GM18909 (cell line): ENCODE results near the gene LAMA5.

ENCODE experiments used
- ATAC-seq: cut with Tn5 transposase; IDR thresholded peaks from one replicate; pipeline ENCODE4 v1.9.1; 2021; ENCODE audit warnings: mild to moderate bottlenecking; ENCODE audit not compliant: unreplicated experiment, poor library complexity

LAMA5 gene, protein sequence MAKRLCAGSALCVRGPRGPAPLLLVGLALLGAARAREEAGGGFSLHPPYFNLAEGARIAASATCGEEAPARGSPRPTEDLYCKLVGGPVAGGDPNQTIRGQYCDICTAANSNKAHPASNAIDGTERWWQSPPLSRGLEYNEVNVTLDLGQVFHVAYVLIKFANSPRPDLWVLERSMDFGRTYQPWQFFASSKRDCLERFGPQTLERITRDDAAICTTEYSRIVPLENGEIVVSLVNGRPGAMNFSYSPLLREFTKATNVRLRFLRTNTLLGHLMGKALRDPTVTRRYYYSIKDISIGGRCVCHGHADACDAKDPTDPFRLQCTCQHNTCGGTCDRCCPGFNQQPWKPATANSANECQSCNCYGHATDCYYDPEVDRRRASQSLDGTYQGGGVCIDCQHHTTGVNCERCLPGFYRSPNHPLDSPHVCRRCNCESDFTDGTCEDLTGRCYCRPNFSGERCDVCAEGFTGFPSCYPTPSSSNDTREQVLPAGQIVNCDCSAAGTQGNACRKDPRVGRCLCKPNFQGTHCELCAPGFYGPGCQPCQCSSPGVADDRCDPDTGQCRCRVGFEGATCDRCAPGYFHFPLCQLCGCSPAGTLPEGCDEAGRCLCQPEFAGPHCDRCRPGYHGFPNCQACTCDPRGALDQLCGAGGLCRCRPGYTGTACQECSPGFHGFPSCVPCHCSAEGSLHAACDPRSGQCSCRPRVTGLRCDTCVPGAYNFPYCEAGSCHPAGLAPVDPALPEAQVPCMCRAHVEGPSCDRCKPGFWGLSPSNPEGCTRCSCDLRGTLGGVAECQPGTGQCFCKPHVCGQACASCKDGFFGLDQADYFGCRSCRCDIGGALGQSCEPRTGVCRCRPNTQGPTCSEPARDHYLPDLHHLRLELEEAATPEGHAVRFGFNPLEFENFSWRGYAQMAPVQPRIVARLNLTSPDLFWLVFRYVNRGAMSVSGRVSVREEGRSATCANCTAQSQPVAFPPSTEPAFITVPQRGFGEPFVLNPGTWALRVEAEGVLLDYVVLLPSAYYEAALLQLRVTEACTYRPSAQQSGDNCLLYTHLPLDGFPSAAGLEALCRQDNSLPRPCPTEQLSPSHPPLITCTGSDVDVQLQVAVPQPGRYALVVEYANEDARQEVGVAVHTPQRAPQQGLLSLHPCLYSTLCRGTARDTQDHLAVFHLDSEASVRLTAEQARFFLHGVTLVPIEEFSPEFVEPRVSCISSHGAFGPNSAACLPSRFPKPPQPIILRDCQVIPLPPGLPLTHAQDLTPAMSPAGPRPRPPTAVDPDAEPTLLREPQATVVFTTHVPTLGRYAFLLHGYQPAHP (N-terminal part only)

DNA sequence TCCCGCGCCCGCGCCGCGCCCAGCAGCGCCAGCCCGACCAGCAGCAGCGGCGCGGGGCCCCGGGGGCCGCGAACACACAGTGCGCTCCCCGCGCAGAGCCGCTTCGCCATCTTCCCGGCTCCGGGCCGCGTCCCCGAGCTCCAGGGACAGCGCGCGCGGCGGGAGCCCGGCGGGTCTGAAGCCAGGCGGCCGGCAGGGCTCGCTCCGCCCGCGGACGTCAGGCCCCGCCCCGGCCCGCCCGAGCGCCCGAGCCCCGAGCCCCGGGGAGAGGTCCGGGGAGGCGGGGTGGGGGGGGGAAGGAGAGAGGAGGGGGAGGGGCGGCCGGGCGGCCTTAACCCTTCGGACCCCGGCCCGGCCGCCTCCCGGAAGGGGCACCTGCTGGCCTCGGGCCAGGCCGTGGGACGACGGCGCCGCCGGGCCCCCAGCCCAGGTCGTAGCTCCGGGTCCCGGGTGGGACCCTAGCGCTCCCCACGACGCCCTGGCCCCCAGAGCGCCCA lies at the start of gene LAMA5:
Gene LAMA5, minus strand, starts transcription at position 177 of the 497 bp plus-strand sequence. Its CDS starts 67 bp downstream, at position 110.
- ATAC-seq: no peak

DNA sequence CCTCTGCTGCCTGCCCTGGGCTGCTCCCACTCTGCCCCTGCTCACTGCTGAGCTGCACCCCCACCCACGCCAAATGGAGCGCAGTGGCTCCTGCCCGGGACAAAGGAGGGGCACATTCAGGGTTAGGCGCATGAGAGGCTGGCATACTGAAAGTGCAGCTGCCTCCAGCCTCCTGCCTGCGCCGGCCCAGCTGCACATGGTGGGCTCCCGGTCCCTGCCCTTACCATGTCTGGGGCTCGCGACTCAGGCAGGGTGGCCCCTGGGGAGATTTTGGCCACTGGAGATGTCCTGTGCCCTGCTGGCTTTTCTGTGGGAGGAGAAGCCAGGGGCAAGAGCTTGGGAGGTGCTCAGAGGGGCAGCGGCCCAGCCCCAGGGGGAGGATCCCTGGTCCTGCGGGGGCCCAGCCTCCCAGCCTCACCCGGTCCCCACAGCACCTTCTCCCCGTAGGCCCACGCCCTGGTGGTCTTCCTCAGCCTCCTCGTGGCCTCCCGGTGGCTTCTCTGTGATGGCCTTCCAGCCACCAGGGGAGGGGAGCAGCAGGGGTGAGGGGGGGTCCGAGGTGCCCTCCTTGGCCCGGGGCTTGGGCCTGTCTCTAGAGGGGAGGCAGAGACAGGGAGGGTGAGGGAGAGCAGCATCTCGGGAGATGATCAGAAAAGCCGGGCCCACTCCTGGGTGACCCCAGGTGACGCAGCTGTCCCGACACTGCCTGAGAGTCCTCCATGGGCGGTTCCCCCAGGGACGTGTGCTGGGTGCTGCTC lies 48.4 kb upstream of the LAMA5 start:
- no peak for ATAC-seq

DNA sequence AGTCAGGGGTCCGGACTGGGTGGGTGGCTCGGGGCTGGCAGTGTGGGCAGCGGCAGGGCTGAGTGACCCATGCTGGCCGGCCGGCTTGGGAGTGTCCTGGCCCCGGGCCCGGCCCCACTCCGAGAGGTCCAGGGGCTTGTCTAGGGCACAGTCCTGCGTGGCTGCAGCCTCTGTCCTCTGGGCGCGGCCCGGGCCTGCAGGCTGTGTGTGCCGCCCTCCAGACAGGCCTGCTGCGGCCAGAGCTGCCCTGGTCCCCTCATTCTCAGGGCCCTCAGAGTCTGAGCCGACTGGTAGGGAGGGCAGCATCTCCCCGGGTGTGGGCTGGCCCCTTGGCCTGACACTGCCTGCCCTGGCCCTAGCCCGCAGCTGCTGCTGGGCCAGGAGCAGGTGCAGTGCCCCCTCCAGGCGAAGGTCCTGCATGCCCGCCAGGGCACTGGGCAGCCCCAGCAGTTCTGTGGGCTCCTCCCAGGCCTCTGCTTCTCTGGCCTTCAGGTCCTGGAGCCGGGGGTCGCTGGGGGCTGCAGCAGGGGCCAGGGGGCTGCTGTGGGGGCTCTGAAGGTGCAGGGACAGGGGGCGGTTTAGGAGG lies 46.9 kb upstream of the LAMA5 start:
- no peak for ATAC-seq

DNA sequence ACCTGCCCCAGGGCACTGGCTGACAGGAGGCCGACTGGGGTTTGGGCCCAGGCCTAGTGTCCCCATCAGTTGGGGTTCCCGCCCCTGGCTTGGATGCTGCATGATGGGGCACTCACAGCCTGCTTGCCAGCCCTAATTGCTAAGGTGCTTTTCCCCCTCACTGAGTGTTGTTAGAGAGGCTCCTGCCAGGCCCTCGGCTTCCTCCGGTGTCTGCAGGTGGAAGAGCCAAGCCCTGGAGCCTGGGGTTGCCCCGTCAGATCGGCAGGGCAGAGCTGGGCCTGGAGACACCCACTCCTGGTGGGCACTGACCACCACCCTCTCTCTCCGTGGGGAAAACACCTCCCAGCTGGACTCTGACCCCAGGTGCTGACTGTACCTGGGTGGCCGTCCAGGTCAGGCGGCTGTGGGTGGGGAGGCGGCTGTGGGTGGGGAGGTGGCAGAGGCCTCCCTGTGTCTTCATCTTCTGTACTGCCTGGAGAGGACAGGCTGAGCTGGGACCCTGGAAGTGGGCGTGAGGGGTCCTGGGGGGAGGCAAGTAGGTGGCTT lies 46.0 kb upstream of the LAMA5 start:
- no peak for ATAC-seq

DNA sequence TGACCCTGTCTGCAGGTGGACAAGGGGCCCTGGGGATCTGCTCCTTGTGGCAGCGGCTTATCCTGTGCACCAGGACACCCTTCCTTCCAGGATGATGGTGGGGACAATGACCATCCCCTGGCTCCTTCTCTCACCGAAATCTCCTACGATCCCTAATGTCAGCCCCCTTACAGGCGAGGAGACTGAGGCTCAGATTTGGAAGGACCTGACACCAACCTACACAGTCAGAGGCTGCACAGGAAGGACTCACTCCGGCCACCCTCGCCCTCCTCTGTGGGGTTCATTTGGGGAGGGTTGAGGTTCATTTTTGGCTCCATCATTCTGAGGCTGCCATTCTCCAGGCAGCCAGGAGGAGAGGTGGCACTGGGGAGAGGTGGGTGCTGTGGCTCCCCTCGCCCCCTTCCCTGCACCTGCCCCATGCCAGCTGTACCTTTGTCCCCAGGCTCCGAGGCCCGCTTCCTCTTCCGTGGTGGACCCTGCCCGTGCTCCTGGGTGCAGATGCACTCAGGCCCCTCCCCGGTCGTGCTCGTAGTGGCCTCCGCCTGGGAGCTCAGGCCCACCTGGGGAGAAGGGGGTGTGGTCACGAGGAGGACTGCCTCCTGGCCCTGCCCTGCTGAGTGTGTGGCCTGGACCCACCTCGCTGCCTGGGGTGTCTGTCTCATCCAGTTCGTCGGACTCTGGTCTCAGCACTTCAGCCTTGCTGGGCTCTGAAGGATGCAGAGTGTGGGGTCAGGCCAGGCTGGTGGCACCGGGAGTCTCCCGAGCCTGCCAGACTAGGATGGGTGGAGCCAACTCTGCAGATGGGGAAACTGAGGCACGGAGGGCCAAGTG lies 45.3 kb upstream of the LAMA5 start:
- no peak for ATAC-seq

DNA sequence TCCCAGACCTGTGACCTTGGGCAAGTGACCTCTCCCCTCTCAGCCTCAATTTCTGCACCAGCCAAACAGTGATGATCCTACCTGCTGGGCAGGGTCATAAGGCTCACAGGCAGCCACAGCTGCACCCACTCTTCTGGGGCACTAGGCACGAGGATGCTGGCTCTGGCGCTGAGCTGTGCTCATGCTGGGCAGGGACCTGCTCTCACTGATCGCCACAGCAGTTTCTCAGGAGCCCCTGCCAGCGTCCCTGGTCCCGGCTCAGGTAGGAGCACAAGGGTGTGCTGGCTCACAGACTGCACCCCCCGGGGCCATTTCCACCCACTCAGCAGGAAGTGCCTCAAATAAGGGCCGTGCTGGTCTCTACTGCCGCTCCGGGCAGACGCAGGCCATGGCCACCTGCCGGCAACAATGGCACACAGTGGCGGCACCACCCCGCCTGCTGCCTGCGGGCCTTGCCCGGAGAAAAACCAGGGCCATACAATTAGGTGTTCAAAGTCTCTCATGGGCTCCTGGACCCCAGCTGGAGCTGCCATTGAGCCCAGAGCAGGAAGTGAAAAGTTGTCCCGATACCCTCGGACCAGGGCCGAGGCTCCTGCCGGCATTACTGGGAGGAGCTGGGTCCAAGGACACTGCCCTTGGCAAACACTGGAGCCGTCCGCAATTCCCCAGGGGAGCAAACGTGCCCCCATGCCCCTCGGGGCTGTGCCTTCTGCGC lies 44.5 kb upstream of the LAMA5 start:
- ATAC-seq: no peak

DNA sequence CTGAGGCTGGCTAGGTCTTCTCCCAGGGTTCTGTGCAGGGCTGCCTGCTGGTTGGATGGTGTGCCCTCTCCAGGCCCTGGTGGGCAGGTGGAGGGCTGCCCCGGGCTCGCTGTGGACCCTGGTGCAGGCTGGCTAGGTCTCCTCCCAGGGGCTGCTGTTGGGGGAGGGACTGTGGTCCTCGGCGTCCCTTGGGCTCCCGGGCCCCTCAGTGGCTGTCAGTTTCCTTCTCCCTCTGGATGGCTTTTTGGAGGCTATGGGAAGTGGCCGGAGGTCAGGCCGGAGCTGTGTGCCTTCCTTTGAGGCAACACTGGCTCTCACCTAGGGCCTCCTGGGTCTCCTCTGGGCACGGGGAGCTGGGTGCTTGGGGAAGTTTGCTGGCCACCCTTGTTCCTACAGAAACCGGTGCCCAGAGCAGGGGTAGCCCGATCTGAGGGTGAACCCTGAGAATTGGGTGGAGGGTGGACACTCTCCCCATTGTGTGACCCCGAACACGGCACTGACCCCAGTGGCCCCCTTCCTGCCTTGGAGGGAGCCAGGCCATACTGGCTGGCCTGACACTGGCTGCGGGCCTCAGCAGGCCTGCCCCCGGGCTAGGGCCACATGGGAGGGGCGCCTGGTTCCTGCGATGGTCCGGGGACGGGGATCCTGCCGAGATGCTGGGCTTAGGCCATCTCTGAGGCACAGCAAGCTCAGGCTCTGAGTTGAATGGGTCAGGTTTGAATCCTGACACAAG lies 43.8 kb upstream of the LAMA5 start:
- ATAC-seq: no peak

DNA sequence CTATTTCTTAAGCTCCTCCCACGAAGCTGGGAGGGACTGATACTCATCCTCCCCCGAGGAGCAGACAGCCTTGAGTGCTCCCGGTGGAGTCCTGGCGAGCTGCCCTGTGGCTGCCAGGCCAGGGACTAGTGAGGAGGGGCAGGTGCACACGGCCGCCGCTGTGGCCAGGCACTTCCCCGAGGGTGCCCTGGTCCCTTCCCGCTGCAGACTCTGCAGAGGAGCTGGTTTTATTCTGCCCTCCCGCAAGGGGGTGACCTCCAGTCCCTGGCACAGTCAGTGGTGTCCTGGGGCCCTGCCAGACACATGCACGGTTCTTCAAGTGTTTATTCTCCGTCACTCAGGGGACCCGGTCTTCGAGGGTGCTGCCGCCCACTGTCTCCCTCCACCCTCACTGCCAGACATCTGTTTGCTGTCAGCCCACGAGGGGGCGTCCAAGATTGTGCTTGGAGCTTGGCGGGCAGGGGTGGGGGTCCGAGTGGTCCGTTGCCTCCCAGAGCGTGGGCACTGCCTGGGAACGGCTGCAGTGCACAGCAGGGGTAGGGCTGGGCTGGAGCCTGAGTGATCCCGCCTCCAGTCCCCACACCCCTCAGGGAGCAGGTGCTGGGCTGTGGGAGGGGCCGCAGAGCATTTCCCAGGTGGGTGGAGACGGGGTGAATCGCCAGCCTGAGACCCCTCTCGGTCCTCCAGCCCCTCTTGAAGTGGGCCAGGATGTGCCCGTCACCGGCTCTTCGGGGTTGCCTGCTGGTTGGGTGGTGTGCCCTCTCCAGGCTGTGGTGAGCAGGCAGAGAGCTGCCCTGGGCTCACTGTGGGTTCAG lies 43.0 kb upstream of the LAMA5 start:
- no peak for ATAC-seq

DNA sequence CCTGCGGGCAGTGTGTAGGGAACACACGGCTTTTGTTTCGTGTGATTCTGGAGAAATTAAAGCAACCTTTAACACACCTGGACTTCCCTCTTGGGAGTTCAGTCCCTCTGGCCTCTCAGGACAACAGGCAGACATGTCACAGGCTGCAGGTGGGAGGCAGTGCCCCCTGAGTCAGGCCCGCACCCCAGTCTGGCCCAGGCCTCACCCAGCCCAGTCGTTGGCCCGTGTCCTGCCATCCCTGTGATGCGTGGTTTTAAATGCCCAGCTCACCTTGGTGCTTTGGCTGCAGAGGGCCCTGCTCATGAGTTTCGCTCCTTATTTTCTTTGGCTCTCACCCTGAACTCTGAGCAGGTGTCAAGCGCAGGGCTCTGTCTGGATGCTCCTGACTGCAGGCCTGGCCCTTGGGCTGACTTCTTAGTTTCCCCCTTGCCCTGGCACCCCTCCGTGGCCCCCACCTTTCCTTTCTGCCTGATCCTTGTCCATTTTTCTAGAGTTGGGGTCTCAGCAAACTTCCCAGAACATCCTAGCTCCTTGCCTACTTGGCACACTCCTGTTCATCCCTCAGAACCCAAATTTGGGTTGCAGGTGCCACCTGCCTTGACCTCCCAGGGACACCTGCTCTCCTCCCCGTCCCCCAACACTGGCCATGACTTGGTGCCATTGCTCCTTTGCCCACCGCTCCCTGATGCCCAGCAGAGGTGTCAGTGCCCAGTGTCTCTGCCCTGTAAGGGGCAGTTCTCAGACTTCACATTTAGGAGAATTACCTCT lies 42.2 kb upstream of the LAMA5 start:
- ATAC-seq: no peak

DNA sequence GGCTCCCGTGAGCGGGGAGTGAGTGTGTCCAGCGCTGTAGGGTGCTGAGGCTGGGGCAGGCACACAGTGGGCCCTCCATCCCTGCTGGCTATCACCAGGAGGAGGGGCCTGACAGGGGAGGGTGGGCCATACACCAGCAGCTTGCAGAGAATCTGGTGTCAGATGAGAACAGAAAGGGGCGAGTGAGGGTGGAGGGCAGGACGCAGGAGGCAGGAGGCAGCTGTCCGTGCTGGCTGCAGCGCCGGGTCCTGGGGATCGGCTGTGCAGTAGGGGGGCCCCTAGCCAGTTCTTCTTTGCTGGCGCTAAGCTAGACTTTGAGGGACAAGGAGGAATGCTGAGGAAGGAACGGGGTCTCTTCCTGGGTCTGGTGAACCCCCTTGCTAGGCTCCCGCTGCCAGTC lies 41.5 kb upstream of the LAMA5 start:
- no peak for ATAC-seq

DNA sequence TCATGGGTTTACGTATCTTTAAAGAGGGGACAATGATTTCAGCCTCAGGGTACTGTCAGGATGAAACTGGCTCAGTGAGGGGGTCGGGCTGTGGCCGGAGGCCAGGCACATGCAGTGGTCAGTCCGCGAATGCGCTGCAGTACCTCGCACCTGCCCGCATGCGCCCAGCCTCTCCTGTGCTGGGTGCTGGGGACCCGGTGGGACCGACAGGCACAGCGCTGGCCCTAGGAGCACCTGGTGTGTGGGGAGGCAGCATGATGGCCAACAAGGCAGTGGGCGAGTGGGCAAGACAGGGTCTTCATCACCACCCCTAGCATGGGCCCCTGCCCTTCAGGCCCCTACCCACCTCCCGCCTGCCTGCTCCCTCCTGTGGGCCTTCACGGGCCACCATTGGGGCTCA lies 40.9 kb upstream of the LAMA5 start:
- ATAC-seq: no peak

DNA sequence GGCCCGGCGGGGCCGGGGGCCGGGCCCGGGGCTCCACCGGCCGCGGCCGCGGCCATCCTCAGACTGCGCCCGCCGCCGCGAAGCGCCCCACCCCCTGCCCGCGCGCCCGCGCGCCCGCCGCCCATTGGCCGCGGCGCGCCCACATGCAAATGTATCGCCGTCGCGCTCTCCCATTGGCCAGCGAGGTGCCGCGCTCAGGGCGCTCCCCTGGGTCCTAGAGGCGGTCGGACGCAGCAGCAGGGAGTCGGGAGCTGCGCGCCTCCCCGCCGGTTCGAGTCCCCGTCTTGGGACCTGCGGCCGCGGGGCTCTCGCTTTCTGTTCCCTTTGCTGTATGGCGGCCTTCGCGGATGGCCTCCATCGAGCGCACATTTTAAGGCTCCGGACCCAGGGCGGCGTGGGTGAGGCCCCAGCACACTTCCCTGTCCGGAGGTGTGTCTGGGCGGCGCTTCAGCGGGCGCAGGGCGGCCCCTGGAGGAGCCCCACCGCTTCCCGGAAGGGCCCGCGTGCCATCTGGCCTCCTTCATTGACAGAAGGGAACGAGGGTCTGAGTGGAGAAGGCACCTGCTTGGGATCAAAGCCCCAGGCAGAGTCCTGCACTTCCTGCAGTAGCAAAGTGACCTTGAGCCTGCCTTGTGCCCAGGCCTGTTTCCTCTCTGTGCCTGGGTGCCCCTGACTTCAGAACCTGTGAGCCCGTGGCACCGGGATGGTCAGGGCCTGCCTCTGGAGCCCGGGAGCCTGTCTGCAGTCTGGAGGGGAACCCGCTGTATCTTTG lies 40.3 kb upstream of the LAMA5 start, which contains the start of gene CABLES2:
Gene CABLES2, minus strand, starts transcription at position 65 of the 772 bp plus-strand sequence. Its CDS starts 9 bp downstream, at position 56.
- ATAC-seq: peak; percentile 84

DNA sequence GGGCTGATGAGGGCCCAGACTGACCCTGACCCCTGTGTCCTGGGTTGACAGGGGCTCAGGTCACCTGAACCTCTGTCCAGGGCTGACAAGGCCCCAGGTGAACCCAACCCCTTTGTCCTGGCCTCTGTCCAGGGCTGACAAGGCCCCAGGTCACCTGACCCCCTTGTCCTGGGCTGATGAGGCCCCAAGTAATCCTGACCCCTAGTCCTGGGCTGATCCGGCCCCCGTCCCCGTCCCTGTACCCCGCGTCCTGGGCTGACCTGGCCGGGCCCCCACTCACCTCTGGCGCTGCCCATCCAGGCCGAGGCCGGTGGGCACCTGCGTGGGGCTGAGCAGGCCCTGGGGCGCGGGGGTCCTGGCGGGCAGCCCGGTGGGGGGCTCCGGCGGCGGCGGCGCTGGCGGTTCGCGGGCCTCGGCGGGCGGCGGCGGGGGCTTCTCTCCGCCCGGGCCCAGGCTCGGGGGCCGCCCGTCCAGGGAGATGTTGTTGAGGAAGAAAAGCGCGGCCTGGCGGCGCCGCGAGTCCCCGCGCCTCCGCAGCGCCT lies 39.6 kb upstream of the LAMA5 start:
- ATAC-seq: peak; percentile 7

DNA sequence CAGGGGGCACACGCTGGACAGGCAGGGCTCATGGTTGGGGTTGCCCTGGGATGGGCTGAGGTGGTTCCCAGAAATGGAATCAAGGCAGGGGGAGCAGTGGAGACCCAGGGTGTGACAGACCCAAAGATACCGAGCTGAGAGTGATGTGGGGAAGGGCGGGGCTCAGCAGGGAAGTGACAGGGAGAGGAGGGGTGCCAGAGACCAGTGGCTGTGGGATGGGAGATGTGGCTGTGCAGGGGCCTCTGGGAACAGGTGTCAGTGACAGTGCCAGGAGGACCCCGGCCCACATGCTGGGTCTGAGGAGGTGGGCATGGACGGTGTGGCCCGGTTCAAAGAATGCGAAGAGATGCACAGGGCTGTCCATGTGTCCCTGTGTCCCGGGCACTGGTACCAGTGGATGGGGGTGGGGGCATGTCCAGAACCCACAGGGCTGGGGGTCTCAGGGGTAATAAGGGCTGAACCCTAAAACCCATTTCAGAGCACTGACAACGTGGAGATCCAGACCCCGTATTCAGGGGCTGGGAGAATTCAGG lies 38.9 kb upstream of the LAMA5 start:
- no peak for ATAC-seq
